Upper lobe of left lung (tissue), 4 donors: Measurements from ENCODE around the gene TRIM65.

Experiments used
- EP300 ChIP-seq, 4 donors: sonication (generic); formaldehyde crosslinking; IDR thresholded peaks; one replicate each; pipeline ENCODE4 v1.5.1; 2017; ENCODE audit warnings: antibody characterized with exemption in 4 of 4, control low read depth in 2 of 4
- POLR2A ChIP-seq, 4 donors: fragments of 450-650 bp; IDR thresholded peaks; one replicate each; pipeline ENCODE4 v1.5.1; 2016 to 2017; ENCODE audit warnings: antibody characterized with exemption in 4 of 4, mild to moderate bottlenecking in 2 of 4
- TF ChIP-seq, protein P1 (sequence below), 6 experiments: fragments of 450-650 bp in 4 of 6; fragments of 200-600 bp in 2 of 6; sonication (generic) in 2 of 6; IDR thresholded peaks; one replicate each; pipeline ENCODE4 v1.5.1; 2016 to 2019; ENCODE audit warnings: antibody characterized with exemption in 6 of 6

DNA sequence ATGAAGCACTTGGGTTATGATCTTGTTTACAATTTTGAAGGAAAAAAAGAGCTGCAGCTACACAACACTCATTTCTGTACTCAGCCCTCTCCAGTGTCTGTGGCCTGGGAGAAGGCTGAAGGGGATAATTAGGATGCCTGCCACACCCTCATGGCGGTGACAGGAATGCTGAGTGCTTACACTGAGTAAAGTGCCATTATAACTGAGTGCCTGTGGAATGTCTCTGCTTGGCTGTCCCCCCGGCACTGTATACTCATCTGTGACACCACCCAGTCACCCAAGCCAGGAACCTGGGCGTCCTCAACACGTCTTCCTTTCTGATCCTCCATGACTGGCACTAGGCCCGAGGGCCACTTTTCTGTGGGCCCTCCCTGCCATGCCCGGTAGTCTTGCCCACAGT is 11.4 kb upstream of the TRIM65 start:
- TF ChIP-seq, protein P1, sequence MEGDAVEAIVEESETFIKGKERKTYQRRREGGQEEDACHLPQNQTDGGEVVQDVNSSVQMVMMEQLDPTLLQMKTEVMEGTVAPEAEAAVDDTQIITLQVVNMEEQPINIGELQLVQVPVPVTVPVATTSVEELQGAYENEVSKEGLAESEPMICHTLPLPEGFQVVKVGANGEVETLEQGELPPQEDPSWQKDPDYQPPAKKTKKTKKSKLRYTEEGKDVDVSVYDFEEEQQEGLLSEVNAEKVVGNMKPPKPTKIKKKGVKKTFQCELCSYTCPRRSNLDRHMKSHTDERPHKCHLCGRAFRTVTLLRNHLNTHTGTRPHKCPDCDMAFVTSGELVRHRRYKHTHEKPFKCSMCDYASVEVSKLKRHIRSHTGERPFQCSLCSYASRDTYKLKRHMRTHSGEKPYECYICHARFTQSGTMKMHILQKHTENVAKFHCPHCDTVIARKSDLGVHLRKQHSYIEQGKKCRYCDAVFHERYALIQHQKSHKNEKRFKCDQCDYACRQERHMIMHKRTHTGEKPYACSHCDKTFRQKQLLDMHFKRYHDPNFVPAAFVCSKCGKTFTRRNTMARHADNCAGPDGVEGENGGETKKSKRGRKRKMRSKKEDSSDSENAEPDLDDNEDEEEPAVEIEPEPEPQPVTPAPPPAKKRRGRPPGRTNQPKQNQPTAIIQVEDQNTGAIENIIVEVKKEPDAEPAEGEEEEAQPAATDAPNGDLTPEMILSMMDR (IDR thresholded peaks at IDR 0.05): no peak
- TF ChIP-seq POLR2A (IDR thresholded peaks at IDR 0.05): no peak
- TF ChIP-seq EP300 (IDR thresholded peaks at IDR 0.05): peak in 3 of 4 donors; percentile 47 to 91 (median 75)
